ENCODE results near the gene BORCS5. TPM values are rescaled to one million over a fixed set of nuclear protein-coding genes. Genes with fewer than 3 reads are reported as not detected.
"Not testable (repeated sequence)": the region's sequence is repeated elsewhere in the genome, so short reads cannot be mapped to it uniquely, and the experiment has no call there.

BORCS5 gene
- total RNA-seq, 2 donors from 2014 or later = 26.1 to 43.8 TPM

- no peaks in the 10 kb centered on the region for H3K27me3 Mint-ChIP-seq
- H3K27ac Mint-ChIP-seq = no peak overlapping the region
- peak overlapping the region; percentile 84 for H3K4me3 Mint-ChIP-seq
- no peak for ATAC-seq (replicated peaks)
- H3K4me1 Mint-ChIP-seq = peaks cover 49% of the 10 kb centered on the region
- H3K36me3 Mint-ChIP-seq (ENCODE audit: low read depth) = peaks cover 73% of the 10 kb centered on the region
- no peaks in the 10 kb centered on the region for H3K9me3 Mint-ChIP-seq
Observed at GRCh38 chr12:12499909-12500604, 143.2 kb downstream of the BORCS5 start.

GRCh38 chr12:12501121-12501520 is 144.2 kb downstream of the BORCS5 start:
- Mint-ChIP-seq H3K36me3 (ENCODE audit: low read depth) (peaks cover 84% of the 10 kb centered on the region), H3K27me3 (no peaks in the 10 kb centered on the region), H3K27ac (no peak overlapping the region), H3K9me3 (no peaks in the 10 kb centered on the region), H3K4me1 (peaks cover 51% of the 10 kb centered on the region), H3K4me3 (peak overlapping the region; percentile 84)
- peak; percentile 39 for ATAC-seq (replicated peaks)

GRCh38 chr12:12502130-12502814 is 145.4 kb downstream of the BORCS5 start:
- H3K4me1 Mint-ChIP-seq = peaks cover 62% of the 10 kb centered on the region
- peak overlapping the region; percentile 84 for H3K4me3 Mint-ChIP-seq
- not testable (repeated sequence) for H3K9me3 Mint-ChIP-seq, H3K27ac Mint-ChIP-seq, H3K27me3 Mint-ChIP-seq
- peak; percentile 2 for ATAC-seq (replicated peaks)
- peaks cover 91% of the 10 kb centered on the region for H3K36me3 Mint-ChIP-seq (ENCODE audit: low read depth)

- Mint-ChIP-seq H3K36me3 (ENCODE audit: low read depth) (peaks cover 86% of the 10 kb centered on the region), H3K27me3 (no peaks in the 10 kb centered on the region), H3K9me3 (no peaks in the 10 kb centered on the region), H3K4me3 (peak overlapping the region; percentile 84), H3K27ac (no peak overlapping the region), H3K4me1 (peaks cover 62% of the 10 kb centered on the region)
- ATAC-seq (replicated peaks) = peak; percentile 38
Observed at GRCh38 chr12:12502815-12503151, 145.9 kb downstream of the BORCS5 start.

GRCh38 chr12:12503384-12504078 is 146.7 kb downstream of the BORCS5 start:
- H3K9me3 Mint-ChIP-seq = no peaks in the 10 kb centered on the region
- H3K27me3 Mint-ChIP-seq = no peaks in the 10 kb centered on the region
- H3K4me3 Mint-ChIP-seq = peak overlapping the region; percentile 84
- peaks cover 80% of the 10 kb centered on the region for H3K36me3 Mint-ChIP-seq (ENCODE audit: low read depth)
- H3K27ac Mint-ChIP-seq = no peak overlapping the region
- peaks cover 61% of the 10 kb centered on the region for H3K4me1 Mint-ChIP-seq
- peak; percentile 11 for ATAC-seq (replicated peaks)

- H3K27ac Mint-ChIP-seq = no peak overlapping the region
Observed at GRCh38 chr12:12505544-12506495, 148.9 kb downstream of the BORCS5 start.

GRCh38 chr12:12506496-12506890 is 149.6 kb downstream of the BORCS5 start:
- Mint-ChIP-seq H3K36me3 (ENCODE audit: low read depth) (peaks cover 50% of the 10 kb centered on the region), H3K27me3 (no peaks in the 10 kb centered on the region), H3K4me3 (peak overlapping the region; percentile 84), H3K9me3 (no peaks in the 10 kb centered on the region), H3K27ac (no peak overlapping the region), H3K4me1 (peaks cover 38% of the 10 kb centered on the region)
- ATAC-seq (replicated peaks) = no peak

More at GRCh38 chr12:12505544-12506495, 148.9 kb downstream of the BORCS5 start:
- Mint-ChIP-seq H3K4me1 (peaks cover 44% of the 10 kb centered on the region), H3K4me3 (peak overlapping the region; percentile 84), H3K27me3 (no peaks in the 10 kb centered on the region), H3K36me3 (ENCODE audit: low read depth) (peaks cover 57% of the 10 kb centered on the region), H3K9me3 (no peaks in the 10 kb centered on the region)
- peak; percentile 77 for ATAC-seq (replicated peaks)

- no peak overlapping the region for H3K27ac Mint-ChIP-seq
- H3K27me3 Mint-ChIP-seq = no peaks in the 10 kb centered on the region
- H3K4me3 Mint-ChIP-seq = peak overlapping the region; percentile 84
- H3K4me1 Mint-ChIP-seq = peaks cover 36% of the 10 kb centered on the region
- peaks cover 47% of the 10 kb centered on the region for H3K36me3 Mint-ChIP-seq (ENCODE audit: low read depth)
- no peaks in the 10 kb centered on the region for H3K9me3 Mint-ChIP-seq
- no peak for ATAC-seq (replicated peaks)
Observed at GRCh38 chr12:12507121-12507520, 150.2 kb downstream of the BORCS5 start.

- Mint-ChIP-seq H3K4me1 (peaks cover 25% of the 10 kb centered on the region), H3K36me3 (ENCODE audit: low read depth) (peaks cover 38% of the 10 kb centered on the region)
Observed at GRCh38 chr12:12508612-12509011, 151.7 kb downstream of the BORCS5 start.

GRCh38 chr12:12510141-12510540 is 153.3 kb downstream of the BORCS5 start:
- peak; percentile 13 for ATAC-seq (replicated peaks)
- H3K9me3 Mint-ChIP-seq = no peaks in the 10 kb centered on the region
- H3K27ac Mint-ChIP-seq = no peak overlapping the region
- H3K4me1 Mint-ChIP-seq = peaks cover 24% of the 10 kb centered on the region
- H3K36me3 Mint-ChIP-seq (ENCODE audit: low read depth) = peaks cover 41% of the 10 kb centered on the region
- H3K27me3 Mint-ChIP-seq = no peaks in the 10 kb centered on the region
- no peak overlapping the region for H3K4me3 Mint-ChIP-seq

More at GRCh38 chr12:12508612-12509011, 151.7 kb downstream of the BORCS5 start:
- Mint-ChIP-seq H3K9me3 (no peaks in the 10 kb centered on the region), H3K4me3 (no peak overlapping the region), H3K27me3 (no peaks in the 10 kb centered on the region), H3K27ac (no peak overlapping the region)
- no peak for ATAC-seq (replicated peaks)

GRCh38 chr12:12510551-12510950 is 153.7 kb downstream of the BORCS5 start:
- Mint-ChIP-seq H3K9me3 (no peaks in the 10 kb centered on the region), H3K4me1 (peaks cover 20% of the 10 kb centered on the region), H3K27ac (no peak overlapping the region), H3K27me3 (no peaks in the 10 kb centered on the region), H3K4me3 (no peak overlapping the region), H3K36me3 (ENCODE audit: low read depth) (peaks cover 41% of the 10 kb centered on the region)
- ATAC-seq (replicated peaks) = no peak

- peaks cover 41% of the 10 kb centered on the region for H3K36me3 Mint-ChIP-seq (ENCODE audit: low read depth)
- H3K4me1 Mint-ChIP-seq = peaks cover 16% of the 10 kb centered on the region
- H3K4me3 Mint-ChIP-seq = no peak overlapping the region
- no peaks in the 10 kb centered on the region for H3K9me3 Mint-ChIP-seq
- no peaks in the 10 kb centered on the region for H3K27me3 Mint-ChIP-seq
- no peak overlapping the region for H3K27ac Mint-ChIP-seq
- peak; percentile 20 for ATAC-seq (replicated peaks)
Observed at GRCh38 chr12:12511021-12511783, 154.3 kb downstream of the BORCS5 start.

- H3K36me3 Mint-ChIP-seq (ENCODE audit: low read depth) = peaks cover 41% of the 10 kb centered on the region
- peak; percentile 91 for ATAC-seq (replicated peaks)
- no peak overlapping the region for H3K4me3 Mint-ChIP-seq
- H3K9me3 Mint-ChIP-seq = no peaks in the 10 kb centered on the region
- peaks cover 12% of the 10 kb centered on the region for H3K4me1 Mint-ChIP-seq
- no peaks in the 10 kb centered on the region for H3K27me3 Mint-ChIP-seq
- H3K27ac Mint-ChIP-seq = no peak overlapping the region
Observed at GRCh38 chr12:12511895-12512711, 155.2 kb downstream of the BORCS5 start.

Measured in activated T-helper 17 cell treated with anti-CD3 and anti-CD28 coated beads, Interleukin-2, amount 50 U/mL, for 72 hours (primary cell).